Activated T-cell treated with anti-CD3 and anti-CD28 coated beads, Interleukin-2, amount 50 U/mL, for 72 hours (primary cell): ENCODE data around the gene FFAR2. TPM values are rescaled to one million over a fixed set of nuclear protein-coding genes. Genes with fewer than 3 reads are reported as not detected.

ENCODE experiments used
- ATAC-seq, 2 donors: fragments of 150-1000 bp; cut with Tn5 transposase; replicated peaks in 1 of 2; 2 replicates each; pipeline ENCODE4 v1.10.0; 2021; ENCODE audit warnings: moderate library complexity in 2 of 2, mild to moderate bottlenecking in 1 of 2
- DNase-seq, 2 donors: peaks; one replicate each; pipeline ENCODE4 v3.0.0; 2021 to 2022; ENCODE audit warnings: mixed read lengths in 1 of 2
- H3K27ac Mint-ChIP-seq: one replicate; pipeline ENCODE4 v1.8.0; 2022; ENCODE audit warnings: mild to moderate bottlenecking, moderate library complexity, mixed read lengths
- H3K27me3 Mint-ChIP-seq: one replicate; pipeline ENCODE4 v1.8.0; 2022; ENCODE audit warnings: low read depth, mixed read lengths
- H3K36me3 Mint-ChIP-seq, 2 donors: one replicate each; pipeline ENCODE4 v1.8.0; 2022; ENCODE audit warnings: mixed read lengths in 2 of 2, mild to moderate bottlenecking in 1 of 2; ENCODE audit not compliant: insufficient read depth in 2 of 2
- H3K4me1 Mint-ChIP-seq: one replicate; pipeline ENCODE4 v1.8.0; 2022; ENCODE audit warnings: low read depth, mixed read lengths
- H3K4me3 Mint-ChIP-seq, 2 donors: one replicate each; pipeline ENCODE4 v1.8.0; 2022; ENCODE audit warnings: mild to moderate bottlenecking in 2 of 2, mixed read lengths in 2 of 2, moderate library complexity in 2 of 2
- H3K9me3 Mint-ChIP-seq, 2 donors: one replicate each; pipeline ENCODE4 v1.8.0; 2022; ENCODE audit warnings: mixed read lengths in 2 of 2
- total RNA-seq, 2 donors: library from RNA; stranded (reverse); gene quantifications; one replicate each; pipeline ENCODE4 v1.2.3, GENCODE V29; 2022

The FFAR2 gene
- total RNA-seq, 2 donors from 2014 or later, result not detected

GRCh38 chr19:35487656-35488182, 39.7 kb downstream of the FFAR2 start:
- Mint-ChIP-seq H3K27me3 (peaks cover 16% of the 10 kb centered on the region), H3K36me3 (no peaks in the 10 kb centered on the region)
- ATAC-seq, result peak; percentile 26 to 31

GRCh38 chr19:35488677-35489076, 40.6 kb downstream of the FFAR2 start:
- no peak for ATAC-seq
- no peaks in the 10 kb centered on the region for H3K36me3 Mint-ChIP-seq
- H3K9me3 Mint-ChIP-seq, result no peaks in the 10 kb centered on the region
- peaks cover 11% of the 10 kb centered on the region for H3K4me1 Mint-ChIP-seq
- no peak overlapping the region for H3K4me3 Mint-ChIP-seq
- peaks cover 23% of the 10 kb centered on the region for H3K27me3 Mint-ChIP-seq
- DNase-seq, result no peak
- no peak overlapping the region for H3K27ac Mint-ChIP-seq

More at GRCh38 chr19:35487656-35488182, 39.7 kb downstream of the FFAR2 start:
- no peaks in the 10 kb centered on the region for H3K9me3 Mint-ChIP-seq
- H3K27ac Mint-ChIP-seq, result no peak overlapping the region
- DNase-seq, result no peak
- H3K4me3 Mint-ChIP-seq, result no peak overlapping the region
- H3K4me1 Mint-ChIP-seq, result peaks cover 15% of the 10 kb centered on the region

GRCh38 chr19:35490364-35490763, 42.3 kb downstream of the FFAR2 start, which contains the start of gene KRTDAP:
Gene KRTDAP (minus strand): TSS chr19:35490464. CDS start chr19:35490442, 22 bp downstream.
- Mint-ChIP-seq H3K9me3 (no peaks in the 10 kb centered on the region), H3K4me1 (peaks cover 7% of the 10 kb centered on the region), H3K36me3 (no peaks in the 10 kb centered on the region), H3K27me3 (peaks cover 20% of the 10 kb centered on the region), H3K27ac (no peak within 1 kb of the TSS), H3K4me3 (no peak within 1 kb of the TSS)
- DNase-seq (no peak), ATAC-seq (no peak)

GRCh38 chr19:35491836-35492360, 43.8 kb downstream of the FFAR2 start:
- Mint-ChIP-seq H3K27ac (no peak overlapping the region), H3K4me3 (no peak overlapping the region), H3K9me3 (no peaks in the 10 kb centered on the region), H3K27me3 (peaks cover 20% of the 10 kb centered on the region), H3K4me1 (peaks cover 10% of the 10 kb centered on the region), H3K36me3 (no peaks in the 10 kb centered on the region)
- DNase-seq, result no peak
- ATAC-seq, result no peak

- Mint-ChIP-seq H3K4me3 (no peak overlapping the region), H3K36me3 (no peaks in the 10 kb centered on the region), H3K9me3 (no peaks in the 10 kb centered on the region), H3K27ac (no peak overlapping the region), H3K27me3 (peaks cover 12% of the 10 kb centered on the region), H3K4me1 (peaks cover 10% of the 10 kb centered on the region)
- ATAC-seq (no peak), DNase-seq (no peak)
These were observed 45.9 kb downstream of the FFAR2 start for GRCh38 chr19:35493971-35494370.

- peaks cover 10% of the 10 kb centered on the region for H3K4me1 Mint-ChIP-seq
- peaks cover 12% of the 10 kb centered on the region for H3K27me3 Mint-ChIP-seq
- H3K36me3 Mint-ChIP-seq, result no peaks in the 10 kb centered on the region
- H3K4me3 Mint-ChIP-seq, result peak overlapping the region; percentile 24 to 66
- H3K27ac Mint-ChIP-seq, result peak overlapping the region; percentile 25
- ATAC-seq (peak; percentile 93 to 96), DNase-seq (peak; percentile 80 to 82)
- no peaks in the 10 kb centered on the region for H3K9me3 Mint-ChIP-seq
These were observed 47.3 kb downstream of the FFAR2 start for GRCh38 chr19:35495107-35496064.

- ATAC-seq, result no peak
- Mint-ChIP-seq H3K4me1 (peaks cover 10% of the 10 kb centered on the region), H3K27me3 (peaks cover 12% of the 10 kb centered on the region)
These were observed 49.3 kb downstream of the FFAR2 start for GRCh38 chr19:35497406-35497805.

GRCh38 chr19:35498220-35498619, 50.2 kb downstream of the FFAR2 start:
- no peaks in the 10 kb centered on the region for H3K9me3 Mint-ChIP-seq
- H3K27ac Mint-ChIP-seq, result no peak overlapping the region
- peaks cover 14% of the 10 kb centered on the region for H3K27me3 Mint-ChIP-seq
- ATAC-seq (no peak), DNase-seq (no peak)
- H3K36me3 Mint-ChIP-seq, result no peaks in the 10 kb centered on the region
- no peak overlapping the region for H3K4me3 Mint-ChIP-seq
- H3K4me1 Mint-ChIP-seq, result peaks cover 10% of the 10 kb centered on the region

More at GRCh38 chr19:35497406-35497805, 49.3 kb downstream of the FFAR2 start:
- Mint-ChIP-seq H3K36me3 (no peaks in the 10 kb centered on the region), H3K4me3 (no peak overlapping the region), H3K27ac (no peak overlapping the region), H3K9me3 (no peaks in the 10 kb centered on the region)
- DNase-seq, result no peak

- DNase-seq (no peak), ATAC-seq (no peak)
- Mint-ChIP-seq H3K4me3 (no peak overlapping the region), H3K9me3 (no peaks in the 10 kb centered on the region), H3K27ac (no peak overlapping the region), H3K27me3 (peaks cover 8% of the 10 kb centered on the region), H3K4me1 (peaks cover 10% of the 10 kb centered on the region), H3K36me3 (no peaks in the 10 kb centered on the region)
These were observed 51.0 kb downstream of the FFAR2 start for GRCh38 chr19:35498984-35499527.

GRCh38 chr19:35500611-35501010, 52.6 kb downstream of the FFAR2 start:
- no peak overlapping the region for H3K4me3 Mint-ChIP-seq
- DNase-seq (no peak), ATAC-seq (no peak)
- H3K27ac Mint-ChIP-seq, result no peak overlapping the region
- H3K27me3 Mint-ChIP-seq, result peaks cover 18% of the 10 kb centered on the region
- H3K9me3 Mint-ChIP-seq, result no peaks in the 10 kb centered on the region
- H3K36me3 Mint-ChIP-seq, result no peaks in the 10 kb centered on the region
- peaks cover under 1% of the 10 kb centered on the region for H3K4me1 Mint-ChIP-seq

Other genes starting within 250 kb of the FFAR2 start
- not detected for gene FAM187B, start 219.5 kb upstream of the FFAR2 start, total RNA-seq
- 10 to 100 TPM; 24.2 to 41.1 TPM for gene LSR, start 199.3 kb upstream of the FFAR2 start, total RNA-seq
- gene USF2, start 179.3 kb upstream of the FFAR2 start, total RNA-seq, result 100 to 1,000 TPM; 202 to 212 TPM
- gene HAMP, start 165.7 kb upstream of the FFAR2 start, total RNA-seq, result 1 to 10 TPM; 1.2 to 2.4 TPM
- under 1 TPM; 0.29 to 0.83 TPM for gene MAG, start 156.1 kb upstream of the FFAR2 start, total RNA-seq
- 10 to 100 TPM; 39.1 to 44.5 TPM for gene CD22, start 119.1 kb upstream of the FFAR2 start, total RNA-seq
- gene FFAR1, start 100.4 kb upstream of the FFAR2 start, total RNA-seq, result 1 to 10 TPM in 1 of 2 donors, under 1 TPM in 1; 0.67 to 1.4 TPM
- gene FFAR3, start 89.8 kb upstream of the FFAR2 start, total RNA-seq, result 1 to 10 TPM; 6.6 to 8.8 TPM
- gene GPR42, start 77.2 kb upstream of the FFAR2 start, total RNA-seq, result 1 to 10 TPM; 1.1 to 1.9 TPM
- gene KRTDAP, start 42.2 kb downstream of the FFAR2 start, total RNA-seq, result not detected
- 1 to 10 TPM; 3.7 to 7.5 TPM for gene DMKN, start 65.4 kb downstream of the FFAR2 start, total RNA-seq
- under 1 TPM in 1 of 2 donors, not detected in 1; 0.21 TPM for gene SBSN, start 80.1 kb downstream of the FFAR2 start, total RNA-seq
- not detected for gene GAPDHS, start 85.2 kb downstream of the FFAR2 start, total RNA-seq
- gene TMEM147, start 97.4 kb downstream of the FFAR2 start, total RNA-seq, result 10 to 100 TPM; 79.0 to 87.8 TPM
- gene ATP4A, start 115.4 kb downstream of the FFAR2 start, total RNA-seq, result not detected
- gene PMIS2, start 137.9 kb downstream of the FFAR2 start, total RNA-seq, result not detected
- gene HAUS5, start 164.5 kb downstream of the FFAR2 start, total RNA-seq, result 10 to 100 TPM; 39.2 to 55.3 TPM
- 100 to 1,000 TPM; 105 to 130 TPM for gene RBM42, start 180.8 kb downstream of the FFAR2 start, total RNA-seq
- gene ETV2, start 193.5 kb downstream of the FFAR2 start, total RNA-seq, result 1 to 10 TPM; 1.7 to 2.5 TPM
- gene COX6B1, start 200.1 kb downstream of the FFAR2 start, total RNA-seq, result 100 to 1,000 TPM; 277 to 288 TPM
- gene UPK1A, start 218.3 kb downstream of the FFAR2 start, total RNA-seq, result under 1 TPM; 0.86 to 0.93 TPM